COLO829 (cell line): Measurements from ENCODE around the gene SLC37A4.
"Not testable (repeated sequence)": the region's sequence is repeated elsewhere in the genome, so short reads cannot be mapped to it uniquely, and the experiment has no call there.

Experiments
- DNase-seq: peaks from one replicate; pipeline ENCODE4 v3.0.0; 2012; ENCODE audit warnings: low spot score

SLC37A4 gene

DNA sequence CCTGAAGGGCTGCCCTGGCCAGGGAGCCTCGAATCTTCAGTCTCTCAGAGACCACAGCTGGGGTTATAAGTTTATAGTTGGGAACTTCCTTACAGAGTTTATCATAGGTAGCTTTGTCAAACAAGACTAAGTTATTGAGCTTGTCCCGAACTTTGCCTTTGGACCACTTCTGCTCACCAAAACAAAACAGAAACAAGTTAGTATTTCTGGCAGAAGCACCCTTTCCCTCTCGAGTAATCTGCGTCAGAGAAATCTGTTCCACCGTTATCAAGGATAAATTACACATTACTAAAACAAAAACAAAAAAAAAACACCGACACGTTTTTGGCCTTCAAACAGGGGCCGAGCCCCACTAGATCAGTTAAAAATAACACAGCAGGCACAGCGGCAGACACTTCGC, 13.3 kb downstream of the SLC37A4 start:
- DNase-seq = not testable (repeated sequence)

DNA sequence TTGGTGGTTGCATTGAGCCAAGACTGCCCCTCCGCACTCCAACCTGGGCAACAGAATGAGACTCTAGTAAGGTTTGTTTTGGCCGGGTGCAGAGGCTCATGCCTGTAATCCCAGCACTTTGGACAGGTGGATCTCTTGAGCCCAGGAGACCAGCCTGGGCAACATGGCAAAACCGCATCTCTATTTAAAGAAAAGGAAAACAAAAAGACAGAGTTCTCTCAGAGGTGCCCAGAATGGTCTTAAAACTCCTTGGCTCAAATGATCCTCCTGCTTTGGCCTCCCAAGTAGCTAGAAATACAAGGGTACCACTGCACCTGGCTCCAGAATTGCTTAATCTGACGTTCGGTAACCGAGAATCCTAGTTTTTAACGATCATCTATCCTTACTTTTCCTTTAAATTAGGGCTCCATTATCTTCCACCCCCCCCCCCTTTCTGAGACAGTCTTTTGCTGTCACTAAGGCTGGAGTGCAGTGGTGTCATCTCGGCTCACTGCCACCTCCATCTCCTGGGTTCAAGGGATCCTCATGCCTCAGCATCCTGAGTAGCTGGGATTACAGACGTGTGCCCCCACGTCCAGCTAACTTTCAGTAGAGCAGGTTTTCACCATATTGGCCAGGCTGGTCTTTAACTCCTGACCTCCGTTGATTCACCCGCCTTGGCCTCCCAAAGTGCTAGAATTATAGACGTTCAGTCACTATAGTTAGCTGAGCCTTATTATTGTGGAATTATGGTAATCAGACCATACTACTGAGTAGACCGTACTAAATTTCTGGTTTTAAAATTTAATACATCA, 14.3 kb downstream of the SLC37A4 start:
- DNase-seq = no peak

DNA sequence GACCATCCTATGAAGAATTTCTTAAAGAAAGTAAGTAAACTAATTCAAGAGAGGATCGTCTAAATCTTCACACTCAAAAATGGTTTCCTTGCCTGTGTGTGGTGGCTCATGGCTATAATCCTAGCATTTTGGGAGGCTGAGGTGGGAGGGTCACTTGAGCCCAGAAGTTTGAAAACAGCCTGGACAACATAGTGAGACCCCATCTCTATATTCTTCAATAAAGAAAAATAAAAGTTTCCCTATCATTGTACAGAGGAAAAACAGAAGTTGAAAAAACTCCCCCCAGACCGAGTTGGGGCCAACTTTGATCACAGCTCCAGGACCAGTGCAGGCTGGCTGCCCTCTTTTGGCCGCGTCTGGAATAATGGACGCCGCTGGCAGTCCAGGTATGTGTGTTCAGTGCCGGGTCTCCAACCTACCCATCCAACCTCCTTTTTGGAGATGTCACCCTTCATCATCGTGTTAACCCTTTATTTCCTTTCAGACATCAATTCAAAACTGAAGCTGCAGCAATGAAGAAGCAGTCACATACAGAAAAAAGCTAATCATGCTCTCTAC, 15.5 kb downstream of the SLC37A4 start:
- no peak for DNase-seq

- DNase-seq = no peak
These were observed 16.3 kb downstream of the SLC37A4 start for GRCh38 chr11:119014209-119014924.

GRCh38 chr11:119012629-119013170, 18.0 kb downstream of the SLC37A4 start:
- no peak for DNase-seq

- no peak for DNase-seq
These were observed 19.1 kb downstream of the SLC37A4 start for GRCh38 chr11:119011476-119012053.

- DNase-seq = no peak
These were observed 24.0 kb downstream of the SLC37A4 start for GRCh38 chr11:119006656-119007055.

DNA sequence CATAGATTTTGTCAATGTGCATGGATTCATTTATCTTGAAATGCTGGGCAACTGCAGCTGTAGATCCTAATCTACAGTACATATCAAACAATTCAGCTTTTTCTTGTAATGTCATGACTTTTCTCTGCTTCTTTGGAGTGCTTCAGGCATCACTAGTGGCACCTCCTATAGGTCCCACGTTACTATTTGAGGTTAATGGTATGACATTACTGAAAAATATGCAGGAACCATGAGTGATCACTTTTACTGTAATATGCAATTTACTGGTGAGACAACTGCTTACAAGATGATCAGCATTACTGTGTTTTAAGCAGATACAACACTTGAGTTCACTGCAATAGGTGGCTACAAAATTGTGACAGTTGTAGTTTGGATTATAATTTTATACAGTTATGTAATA, 29.8 kb downstream of the SLC37A4 start:
- DNase-seq = no peak

GRCh38 chr11:118998822-118999221, 31.9 kb downstream of the SLC37A4 start:
- DNase-seq = peak; percentile 56

DNA sequence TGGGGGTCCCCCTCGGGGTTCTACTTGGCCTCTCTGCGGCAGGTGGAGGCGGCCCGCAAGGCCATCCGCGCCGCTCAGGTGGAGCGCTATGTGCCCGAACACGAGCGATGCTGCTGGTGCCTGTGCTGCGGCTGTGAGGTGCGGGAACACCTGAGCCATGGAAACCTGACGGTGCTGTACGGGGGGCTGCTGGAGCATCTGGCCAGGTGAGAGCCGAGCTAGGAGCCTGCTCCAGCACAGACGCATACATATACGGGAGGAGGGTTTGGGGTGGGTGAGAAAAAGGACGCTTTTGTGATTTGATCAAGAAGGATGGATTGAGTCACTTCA, 32.3 kb downstream of the SLC37A4 start:
- no peak for DNase-seq

GRCh38 chr11:118997627-118998387, 32.9 kb downstream of the SLC37A4 start, which contains the start of gene CENATAC:
Gene CENATAC, plus strand, starts transcription at chr11:118998138. Its CDS starts 60 bp downstream, at chr11:118998198.
- peak; percentile 97 for DNase-seq

DNA sequence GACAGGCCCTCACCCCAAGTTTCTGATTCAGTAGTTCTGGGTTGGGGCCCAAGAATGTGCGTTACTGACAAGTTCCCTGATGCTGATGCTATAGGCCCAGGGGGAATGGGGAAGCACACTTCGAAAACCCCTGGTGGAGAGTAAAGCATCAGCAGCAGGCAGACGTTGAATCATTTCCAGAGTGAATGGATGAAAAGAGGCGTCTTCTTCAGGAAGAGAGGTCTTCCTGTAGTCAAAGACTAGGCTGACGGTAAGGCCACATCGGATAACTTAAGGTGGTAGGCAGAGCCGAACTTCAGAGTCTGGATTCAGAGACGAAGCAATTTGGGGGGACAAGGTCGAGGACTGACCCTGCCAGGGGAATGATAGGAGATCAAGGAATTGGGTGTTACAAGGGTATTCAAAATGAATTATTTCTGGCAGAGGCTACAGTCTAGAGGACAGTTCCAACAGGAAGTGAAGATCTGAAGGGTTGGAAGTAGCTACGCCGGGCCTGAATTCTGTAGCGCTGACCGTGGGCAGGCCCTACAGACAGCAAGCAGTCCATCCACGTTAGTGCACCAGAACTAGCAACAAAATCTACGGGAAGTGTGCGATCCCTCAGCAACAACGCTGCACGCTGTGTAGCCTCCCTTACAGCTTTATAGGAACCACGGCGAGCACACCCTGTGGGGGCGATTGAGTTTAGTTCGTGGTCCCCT, 33.6 kb downstream of the SLC37A4 start:
- DNase-seq = no peak

DNA sequence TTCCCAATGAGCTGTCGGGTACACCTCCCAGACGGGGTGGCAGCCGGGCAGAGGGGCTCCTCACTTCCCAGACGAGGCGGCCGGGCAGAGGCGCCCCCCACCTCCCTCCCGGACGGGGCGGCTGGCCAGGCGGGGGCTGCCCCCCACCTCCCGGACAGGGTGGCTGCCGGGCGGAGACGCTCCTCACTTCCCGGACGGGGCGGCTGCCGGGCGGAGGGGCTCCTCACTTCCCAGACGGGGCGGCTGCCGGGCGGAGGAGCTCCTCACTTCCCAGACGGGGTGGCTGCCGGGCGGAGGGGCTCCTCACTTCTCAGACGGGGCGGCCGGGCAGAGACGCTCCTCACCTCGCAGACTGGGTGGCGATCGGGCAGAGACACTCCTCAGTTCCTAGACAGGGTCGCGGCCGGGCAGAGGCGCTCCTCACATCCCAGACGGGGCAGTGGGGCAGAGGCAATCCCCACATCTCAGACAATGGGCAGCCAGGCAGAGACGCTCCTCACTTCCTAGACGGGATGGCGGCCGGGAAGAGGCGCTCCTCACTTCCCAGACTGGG, 39.1 kb downstream of the SLC37A4 start:
- DNase-seq = not testable (repeated sequence)

GRCh38 chr11:118988280-118988679, 42.4 kb downstream of the SLC37A4 start:
- no peak for DNase-seq

DNA sequence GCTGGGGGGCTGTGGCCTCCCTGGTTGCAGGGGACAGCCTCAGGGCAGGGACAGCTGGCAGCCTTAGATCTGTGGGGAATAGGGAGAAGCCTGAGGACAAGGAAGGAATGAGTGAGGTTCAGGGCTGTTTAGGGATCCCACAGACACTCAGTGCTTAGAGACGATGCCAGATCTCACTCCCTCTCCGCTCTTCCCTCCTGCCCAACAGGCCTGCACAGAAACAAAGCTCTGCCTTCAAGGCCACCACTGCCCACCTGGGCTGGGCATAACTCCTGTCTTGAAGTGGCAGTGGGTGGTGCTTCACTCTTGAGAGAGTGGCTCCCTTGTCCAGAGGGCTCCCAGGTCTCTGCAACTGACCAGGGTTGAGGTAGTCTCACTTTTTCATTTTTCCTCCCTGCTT, 45.9 kb downstream of the SLC37A4 start:
- DNase-seq = no peak

GRCh38 chr11:118984337-118984736, 46.3 kb downstream of the SLC37A4 start:
- not testable (repeated sequence) for DNase-seq

DNA sequence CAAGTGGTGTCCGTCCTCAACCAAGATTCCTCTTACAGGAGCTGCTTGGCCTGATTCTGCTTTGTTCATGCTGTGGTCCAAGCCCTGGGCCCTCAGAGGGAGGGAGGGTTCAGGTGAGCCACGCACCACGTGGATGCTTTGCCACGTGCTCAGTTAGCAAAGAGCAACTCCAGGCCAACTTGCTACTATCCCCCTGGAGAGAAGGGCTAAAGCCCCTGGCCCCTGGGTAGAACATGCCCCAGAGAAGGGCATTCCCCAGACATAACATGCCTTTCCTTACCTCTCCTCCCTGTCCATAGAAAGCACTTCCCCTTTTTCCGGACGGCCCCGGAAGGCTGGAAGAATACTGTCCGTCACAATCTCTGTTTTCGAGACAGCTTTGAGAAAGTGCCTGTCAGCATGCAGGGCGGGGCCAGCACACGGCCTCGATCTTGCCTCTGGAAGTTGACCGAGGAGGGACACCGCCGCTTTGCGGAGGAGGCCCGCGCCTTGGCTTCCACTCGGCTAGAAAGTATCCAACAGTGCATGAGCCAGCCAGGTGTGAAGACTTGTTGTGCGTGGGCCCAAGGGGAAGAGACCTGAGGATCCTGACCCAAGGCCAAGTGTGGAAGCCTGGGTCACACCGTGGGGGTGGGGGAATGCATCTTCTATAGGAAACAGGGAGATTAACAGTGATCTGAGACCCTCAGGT, 50.3 kb downstream of the SLC37A4 start:
- no peak for DNase-seq

DNA sequence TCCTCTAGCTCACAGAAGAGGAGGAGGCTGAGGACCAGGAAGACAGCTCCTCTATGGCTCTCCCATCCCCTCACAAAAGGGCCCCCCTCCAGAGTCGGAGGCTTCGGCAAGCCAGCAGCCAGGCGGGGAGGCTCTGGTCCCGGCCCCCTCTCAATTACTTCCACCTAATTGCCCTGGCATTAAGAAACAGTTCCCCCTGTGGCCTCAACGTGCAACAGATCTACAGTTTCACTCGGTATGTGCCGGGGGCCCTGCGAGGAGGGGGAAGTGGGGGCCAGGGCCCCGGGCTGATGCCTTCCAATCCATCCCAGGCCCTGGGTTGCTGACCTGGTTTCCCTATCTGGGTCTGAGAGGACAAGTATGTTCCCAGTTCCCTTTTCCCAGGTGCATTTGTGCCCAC, 51.2 kb downstream of the SLC37A4 start:
- DNase-seq = no peak

GRCh38 chr11:118975771-118976709, 54.6 kb downstream of the SLC37A4 start:
- DNase-seq = no peak
